ENCODE data around the gene CAPG.

The CAPG gene

GRCh38 chr2:85355521-85355920, 54.6 kb downstream of the CAPG start:
- DNase-seq: no peak

- no peak for DNase-seq
These were observed 55.1 kb downstream of the CAPG start for GRCh38 chr2:85355073-85355410.

GRCh38 chr2:85354286-85355072, 55.7 kb downstream of the CAPG start, which contains the start of the genes ELMOD3 and RETSAT:
ELMOD3 (plus strand) TSS chr2:85354769; CDS start chr2:85357199, 2,430 bp downstream.
RETSAT (minus strand) TSS chr2:85354528; CDS start chr2:85354507, 21 bp downstream.
- DNase-seq: peak; percentile 93 to 98 (median 97)

GRCh38 chr2:85353876-85354285, 56.3 kb downstream of the CAPG start:
- no peak for DNase-seq

GRCh38 chr2:85347599-85347998, 62.6 kb downstream of the CAPG start:
- no peak for DNase-seq

All from T-helper 1 cell (primary cell).